ENCODE measurements around the gene PHLDB2. TPM values are rescaled to one million over a fixed set of nuclear protein-coding genes. Genes with fewer than 3 reads are reported as not detected.

PHLDB2 gene
- total RNA-seq, 1 donor from 2014 or later, result 66.9 TPM

- no peak for DNase-seq (ENCODE audit: low read depth, low spot score)
These were observed 154.7 kb downstream of the PHLDB2 start for GRCh38 chr3:112013784-112014143.

- DNase-seq (ENCODE audit: low read depth, low spot score), result no peak
These were observed 158.0 kb downstream of the PHLDB2 start for GRCh38 chr3:112017091-112017490.

GRCh38 chr3:112018712-112019111 lies 159.6 kb downstream of the PHLDB2 start:
- DNase-seq (ENCODE audit: low read depth, low spot score), result no peak

GRCh38 chr3:112019716-112020115 lies 160.7 kb downstream of the PHLDB2 start:
- no peak for DNase-seq (ENCODE audit: low read depth, low spot score)

GRCh38 chr3:112020674-112021085 lies 161.6 kb downstream of the PHLDB2 start:
- DNase-seq (ENCODE audit: low read depth, low spot score), result no peak

Other genes starting within 250 kb of the PHLDB2 start
- 1.5 and 3.3 TPM in 2 replicates for gene PLCXD2, start 184.6 kb upstream of the PHLDB2 start, total RNA-seq
- 38.0 and 49.4 TPM in 2 replicates for gene ABHD10, start 119.8 kb downstream of the PHLDB2 start, total RNA-seq
- 0.07 TPM in 1 of 2 replicates, not detected in the other for gene TAGLN3, start 139.7 kb downstream of the PHLDB2 start, total RNA-seq
- gene TMPRSS7, start 175.5 kb downstream of the PHLDB2 start, total RNA-seq, result not detected in 2 replicates
- gene C3orf52, start 227.1 kb downstream of the PHLDB2 start, total RNA-seq, result 5.7 TPM in 2 replicates

Measured in pulmonary artery endothelial cell (primary cell).